ENCODE measurements around the gene ETV6. TPM values are rescaled to one million over a fixed set of nuclear protein-coding genes. Genes with fewer than 3 reads are reported as not detected.

ETV6 gene
- total RNA-seq, 2 donors from 2014 or later: 45.9 to 49.0 TPM

- H3K27me3 Mint-ChIP-seq: no peaks in the 10 kb centered on the region
- peaks cover 48% of the 10 kb centered on the region for H3K4me1 Mint-ChIP-seq
- peak overlapping the region; percentile 74 for H3K4me3 Mint-ChIP-seq
- peak overlapping the region; percentile 93 for H3K27ac Mint-ChIP-seq
- H3K9me3 Mint-ChIP-seq: no peaks in the 10 kb centered on the region
- peak; percentile 25 for ATAC-seq (replicated peaks)
- peaks cover 22% of the 10 kb centered on the region for H3K36me3 Mint-ChIP-seq (ENCODE audit: low read depth)
Measured at GRCh38 chr12:11703378-11703777, 53.9 kb downstream of the ETV6 start.

GRCh38 chr12:11704089-11704488 lies 54.6 kb downstream of the ETV6 start:
- no peak for ATAC-seq (replicated peaks)
- H3K27me3 Mint-ChIP-seq: no peaks in the 10 kb centered on the region
- H3K36me3 Mint-ChIP-seq (ENCODE audit: low read depth): peaks cover 29% of the 10 kb centered on the region
- peaks cover 52% of the 10 kb centered on the region for H3K4me1 Mint-ChIP-seq
- no peak overlapping the region for H3K27ac Mint-ChIP-seq
- no peaks in the 10 kb centered on the region for H3K9me3 Mint-ChIP-seq
- H3K4me3 Mint-ChIP-seq: peak overlapping the region; percentile 74

DNA sequence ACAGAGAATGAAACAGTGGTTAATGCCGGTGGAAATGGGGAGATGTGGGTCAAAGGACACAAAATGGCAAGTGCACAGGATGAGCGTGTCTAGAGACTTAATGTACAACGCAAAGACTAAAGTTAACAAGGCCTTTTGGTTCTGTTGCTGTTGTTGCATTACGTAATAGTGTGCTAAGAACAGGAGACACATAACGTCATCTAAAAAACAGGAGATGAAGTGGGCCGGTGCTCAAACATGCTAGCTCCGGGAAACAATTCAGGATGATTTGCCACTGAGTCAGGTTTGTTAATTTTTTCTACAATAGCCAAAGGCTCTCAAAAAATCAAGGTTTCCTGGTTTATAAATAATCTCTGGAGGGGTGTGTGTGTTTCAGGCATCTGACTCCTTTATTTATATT lies 55.5 kb downstream of the ETV6 start:
- H3K9me3 Mint-ChIP-seq: no peaks in the 10 kb centered on the region
- H3K27me3 Mint-ChIP-seq: no peaks in the 10 kb centered on the region
- no peak for ATAC-seq (replicated peaks)
- H3K4me3 Mint-ChIP-seq: no peak overlapping the region
- H3K27ac Mint-ChIP-seq: no peak overlapping the region
- peaks cover 47% of the 10 kb centered on the region for H3K4me1 Mint-ChIP-seq
- H3K36me3 Mint-ChIP-seq (ENCODE audit: low read depth): peaks cover 33% of the 10 kb centered on the region

GRCh38 chr12:11706509-11707379 lies 57.3 kb downstream of the ETV6 start:
- ATAC-seq (replicated peaks): no peak
- Mint-ChIP-seq H3K27ac (no peak overlapping the region), H3K4me1 (peaks cover 47% of the 10 kb centered on the region), H3K4me3 (no peak overlapping the region), H3K9me3 (no peaks in the 10 kb centered on the region), H3K36me3 (ENCODE audit: low read depth) (peaks cover 45% of the 10 kb centered on the region), H3K27me3 (no peaks in the 10 kb centered on the region)

DNA sequence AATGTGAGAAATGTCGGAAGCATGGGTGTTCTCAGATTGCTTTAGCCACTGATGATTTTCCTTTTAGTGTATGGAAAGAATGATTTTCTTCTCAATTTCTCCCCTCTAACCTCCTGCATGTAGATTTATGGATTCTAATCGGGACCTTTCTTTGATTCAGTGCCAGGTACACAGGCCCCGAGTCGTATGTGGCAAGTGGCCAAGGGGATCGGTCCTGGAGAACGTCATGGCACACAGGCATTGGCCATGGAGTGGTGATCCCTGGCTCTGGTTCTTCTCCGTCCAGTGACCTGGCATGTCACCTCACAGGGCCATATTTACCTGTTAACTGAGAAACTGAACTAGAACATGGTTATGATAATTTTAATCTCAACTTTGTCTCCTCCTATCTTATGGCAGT lies 58.1 kb downstream of the ETV6 start:
- Mint-ChIP-seq H3K4me3 (no peak overlapping the region), H3K27ac (no peak overlapping the region), H3K9me3 (no peaks in the 10 kb centered on the region), H3K4me1 (peaks cover 48% of the 10 kb centered on the region), H3K27me3 (no peaks in the 10 kb centered on the region), H3K36me3 (ENCODE audit: low read depth) (peaks cover 53% of the 10 kb centered on the region)
- ATAC-seq (replicated peaks): no peak

- Mint-ChIP-seq H3K27ac (peak overlapping the region; percentile 1), H3K4me1 (peaks cover 51% of the 10 kb centered on the region), H3K27me3 (no peaks in the 10 kb centered on the region), H3K4me3 (no peak overlapping the region), H3K9me3 (no peaks in the 10 kb centered on the region), H3K36me3 (ENCODE audit: low read depth) (peaks cover 48% of the 10 kb centered on the region)
- no peak for ATAC-seq (replicated peaks)
Measured at GRCh38 chr12:11709513-11709912, 60.0 kb downstream of the ETV6 start.

GRCh38 chr12:11710431-11710830 lies 61.0 kb downstream of the ETV6 start:
- Mint-ChIP-seq H3K4me3 (no peak overlapping the region), H3K36me3 (ENCODE audit: low read depth) (peaks cover 57% of the 10 kb centered on the region), H3K9me3 (no peaks in the 10 kb centered on the region), H3K27me3 (no peaks in the 10 kb centered on the region), H3K27ac (peak overlapping the region; percentile 42), H3K4me1 (peaks cover 56% of the 10 kb centered on the region)
- ATAC-seq (replicated peaks): no peak

GRCh38 chr12:11710906-11711305 lies 61.4 kb downstream of the ETV6 start:
- H3K9me3 Mint-ChIP-seq: no peaks in the 10 kb centered on the region
- H3K36me3 Mint-ChIP-seq (ENCODE audit: low read depth): peaks cover 62% of the 10 kb centered on the region
- peak overlapping the region; percentile 42 for H3K27ac Mint-ChIP-seq
- ATAC-seq (replicated peaks): no peak
- H3K4me3 Mint-ChIP-seq: no peak overlapping the region
- H3K27me3 Mint-ChIP-seq: no peaks in the 10 kb centered on the region
- H3K4me1 Mint-ChIP-seq: peaks cover 56% of the 10 kb centered on the region

DNA sequence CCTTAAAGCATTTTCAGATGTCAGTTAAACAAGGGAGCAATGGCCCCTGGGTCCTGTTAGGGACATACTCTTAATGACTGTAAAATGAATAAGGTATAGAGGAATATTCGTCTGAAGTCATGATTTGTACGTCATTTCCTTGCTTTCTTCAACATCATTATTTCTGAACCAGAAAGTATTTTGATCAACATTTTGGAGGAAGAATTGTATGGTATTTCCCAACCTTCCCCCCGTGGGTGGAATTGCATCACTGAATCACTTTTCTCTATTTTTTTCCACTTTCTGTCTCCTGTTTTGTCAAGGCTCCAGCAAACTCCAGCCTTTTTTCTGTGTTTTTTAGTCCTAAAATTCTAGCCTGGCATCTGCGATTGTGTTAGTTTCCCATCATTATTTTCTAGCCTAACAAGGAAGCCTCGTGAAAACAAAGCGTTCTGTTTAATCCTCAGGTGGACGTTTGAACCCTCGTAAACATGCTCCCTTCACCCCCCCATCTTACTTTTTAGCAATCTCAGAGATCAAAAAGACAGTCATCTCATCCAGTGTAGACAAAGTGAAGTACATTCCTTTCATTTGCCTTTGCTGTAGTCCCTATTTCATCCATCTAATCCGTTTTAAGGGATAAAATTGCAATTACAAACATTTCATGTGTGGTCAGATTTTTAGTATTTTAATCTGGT lies 62.3 kb downstream of the ETV6 start:
- Mint-ChIP-seq H3K27me3 (no peaks in the 10 kb centered on the region), H3K27ac (peak overlapping the region; percentile 42), H3K4me1 (peaks cover 62% of the 10 kb centered on the region), H3K36me3 (ENCODE audit: low read depth) (peaks cover 70% of the 10 kb centered on the region), H3K4me3 (peak overlapping the region; percentile 32), H3K9me3 (no peaks in the 10 kb centered on the region)
- no peak for ATAC-seq (replicated peaks)

DNA sequence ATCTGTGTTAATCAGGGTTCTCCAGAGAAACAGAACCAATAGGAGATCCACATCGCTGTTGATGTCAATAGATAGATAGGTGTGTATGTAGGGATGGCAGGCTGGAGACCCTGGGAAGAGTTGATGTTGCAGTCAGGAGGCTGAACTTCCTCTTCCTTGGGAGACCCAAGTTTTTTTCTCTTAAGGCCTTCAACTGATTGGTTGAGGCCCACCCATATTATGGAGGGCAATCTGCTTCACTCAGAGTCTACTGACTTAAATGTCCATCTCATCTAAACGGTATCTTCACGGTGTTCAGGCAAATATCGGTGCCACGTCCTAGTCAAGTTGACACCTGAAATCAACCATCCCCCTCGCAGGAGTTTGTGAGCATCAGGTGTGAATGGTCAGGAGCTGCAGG lies 63.0 kb downstream of the ETV6 start:
- peak overlapping the region; percentile 42 for H3K27ac Mint-ChIP-seq
- H3K27me3 Mint-ChIP-seq: no peaks in the 10 kb centered on the region
- ATAC-seq (replicated peaks): no peak
- peak overlapping the region; percentile 32 for H3K4me3 Mint-ChIP-seq
- no peaks in the 10 kb centered on the region for H3K9me3 Mint-ChIP-seq
- H3K36me3 Mint-ChIP-seq (ENCODE audit: low read depth): peaks cover 76% of the 10 kb centered on the region
- H3K4me1 Mint-ChIP-seq: peaks cover 67% of the 10 kb centered on the region

GRCh38 chr12:11713202-11713601 lies 63.7 kb downstream of the ETV6 start:
- peaks cover 79% of the 10 kb centered on the region for H3K36me3 Mint-ChIP-seq (ENCODE audit: low read depth)

DNA sequence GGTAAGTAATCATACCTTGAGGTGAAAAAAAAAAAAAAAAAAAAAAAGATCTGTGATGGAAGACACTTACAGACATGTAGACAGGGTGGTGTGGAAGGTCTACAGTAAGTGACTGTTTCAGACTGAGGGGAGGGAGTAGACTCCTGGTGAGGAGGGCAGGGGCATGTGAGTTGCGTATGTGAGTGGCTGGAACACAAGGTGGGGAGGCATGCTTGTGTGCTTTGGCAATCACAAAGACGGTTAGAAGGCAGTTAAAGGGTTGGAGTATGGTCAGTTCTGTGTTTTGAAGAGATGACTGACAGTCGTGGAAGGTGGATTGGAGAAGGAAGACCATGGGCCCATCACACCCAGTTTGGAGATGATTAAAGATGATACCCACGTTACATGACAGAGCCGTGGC lies 65.2 kb downstream of the ETV6 start:
- no peak overlapping the region for H3K4me3 Mint-ChIP-seq
- H3K4me1 Mint-ChIP-seq: peaks cover 74% of the 10 kb centered on the region
- H3K27ac Mint-ChIP-seq: peak overlapping the region; percentile 32
- no peaks in the 10 kb centered on the region for H3K27me3 Mint-ChIP-seq
- no peaks in the 10 kb centered on the region for H3K9me3 Mint-ChIP-seq
- no peak for ATAC-seq (replicated peaks)
- peaks cover 72% of the 10 kb centered on the region for H3K36me3 Mint-ChIP-seq (ENCODE audit: low read depth)

More at GRCh38 chr12:11713202-11713601, 63.7 kb downstream of the ETV6 start:
- Mint-ChIP-seq H3K4me1 (peaks cover 69% of the 10 kb centered on the region), H3K9me3 (no peaks in the 10 kb centered on the region), H3K27me3 (no peaks in the 10 kb centered on the region), H3K4me3 (peak overlapping the region; percentile 32), H3K27ac (peak overlapping the region; percentile 14)
- ATAC-seq (replicated peaks): peak; percentile 71

GRCh38 chr12:11715621-11716020 lies 66.1 kb downstream of the ETV6 start:
- Mint-ChIP-seq H3K4me1 (peaks cover 77% of the 10 kb centered on the region), H3K36me3 (ENCODE audit: low read depth) (peaks cover 76% of the 10 kb centered on the region), H3K27me3 (no peaks in the 10 kb centered on the region), H3K9me3 (no peaks in the 10 kb centered on the region), H3K27ac (no peak overlapping the region), H3K4me3 (no peak overlapping the region)
- no peak for ATAC-seq (replicated peaks)

DNA sequence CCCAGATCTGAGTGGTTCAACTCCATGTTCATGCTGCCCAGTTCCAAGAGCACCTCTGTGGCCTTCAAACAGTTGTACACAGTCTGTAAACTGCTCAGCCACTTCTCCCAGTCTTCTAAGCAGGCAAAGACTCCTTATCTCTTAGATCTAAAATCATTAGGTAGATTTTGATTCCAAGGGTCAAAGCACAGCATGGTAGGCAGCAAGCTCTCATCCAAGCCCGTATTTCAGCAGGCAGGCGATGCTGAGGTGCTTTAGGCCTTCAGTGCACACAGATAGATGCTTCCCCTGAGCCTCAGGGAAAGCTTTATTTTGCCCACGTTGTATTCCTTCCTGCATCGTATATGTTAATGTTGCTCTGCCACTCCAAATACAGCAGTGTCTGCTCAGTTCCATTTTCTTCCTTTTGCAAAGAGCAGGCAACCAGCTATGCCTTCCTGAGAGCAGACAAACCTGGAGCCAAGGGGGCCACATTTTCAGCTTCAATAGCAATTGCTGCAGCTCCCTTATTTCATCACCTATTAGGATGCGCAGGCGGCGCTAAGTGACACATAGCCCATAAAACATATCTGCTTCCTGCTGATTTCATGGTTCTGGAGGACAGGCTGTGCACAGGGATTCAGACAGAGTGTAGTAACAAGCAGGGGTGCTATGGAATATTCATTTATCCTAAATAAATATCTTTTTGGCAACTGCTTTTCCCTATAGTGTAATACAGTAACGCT lies 67.5 kb downstream of the ETV6 start:
- Mint-ChIP-seq H3K9me3 (no peaks in the 10 kb centered on the region), H3K4me1 (peaks cover 74% of the 10 kb centered on the region), H3K36me3 (ENCODE audit: low read depth) (peaks cover 69% of the 10 kb centered on the region), H3K27ac (no peak overlapping the region), H3K27me3 (no peaks in the 10 kb centered on the region), H3K4me3 (no peak overlapping the region)
- no peak for ATAC-seq (replicated peaks)
